HG03175 (cell line): ENCODE data around the gene PIK3R1.

Source experiments
- ATAC-seq: cut with Tn5 transposase; IDR thresholded peaks from one replicate; pipeline ENCODE4 v1.9.1; 2021; ENCODE audit warnings: mild to moderate bottlenecking, moderate library complexity; ENCODE audit not compliant: unreplicated experiment

PIK3R1 gene

DNA sequence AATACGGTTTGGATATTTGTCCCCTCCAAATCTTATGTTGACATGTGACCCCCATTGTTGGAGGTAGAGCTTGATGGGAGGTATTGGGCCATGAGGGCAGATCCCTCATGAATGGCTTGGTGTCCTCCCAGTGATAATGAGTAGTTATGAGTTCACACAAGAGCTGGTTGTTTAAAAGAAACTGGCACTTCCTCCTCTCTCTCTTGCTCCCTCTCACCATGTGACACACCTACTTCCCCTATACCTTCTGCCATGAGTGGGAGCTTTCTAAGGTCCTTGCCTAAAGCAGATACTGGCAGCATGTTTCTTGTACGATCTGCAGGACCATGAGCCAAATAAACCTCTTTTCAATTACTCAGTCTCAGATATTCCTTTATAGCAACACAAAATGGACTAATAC is 132.0 kb downstream of the PIK3R1 start:
- no peak for ATAC-seq

- ATAC-seq: no peak
Measured at GRCh38 chr5:68348447-68349222, 133.1 kb downstream of the PIK3R1 start.

- no peak for ATAC-seq
Measured at GRCh38 chr5:68350176-68350575, 134.6 kb downstream of the PIK3R1 start.
